ENCODE results near the gene MYOZ2. TPM values are rescaled to one million over a fixed set of nuclear protein-coding genes. Genes with fewer than 3 reads are reported as not detected.

The MYOZ2 gene
- total RNA-seq, 1 donor from 2014 or later, result 0.12 TPM

- Mint-ChIP-seq H3K27ac (peak overlapping the region; percentile 96), H3K4me1 (ENCODE audit: unreplicated experiment) (peaks cover 11% of the 10 kb centered on the region), H3K27me3 (no peaks in the 10 kb centered on the region), H3K36me3 (no peaks in the 10 kb centered on the region), H3K9me3 (no peaks in the 10 kb centered on the region), H3K4me3 (peak overlapping the region; percentile 92)
- DNase-seq (ENCODE audit: extremely low spot score, unreplicated experiment), result no peak
- TF ChIP-seq CTCF (conservative IDR thresholded peaks at IDR 0.05), result no peak
These were observed 75.1 kb downstream of the MYOZ2 start for GRCh38 chr4:119210775-119211174.

- Mint-ChIP-seq H3K27ac (peak overlapping the region; percentile 96), H3K9me3 (no peaks in the 10 kb centered on the region), H3K36me3 (no peaks in the 10 kb centered on the region), H3K27me3 (no peaks in the 10 kb centered on the region), H3K4me1 (ENCODE audit: unreplicated experiment) (peaks cover 7% of the 10 kb centered on the region), H3K4me3 (peak overlapping the region; percentile 92)
- no peak for TF ChIP-seq CTCF (conservative IDR thresholded peaks at IDR 0.05)
- DNase-seq (ENCODE audit: extremely low spot score, unreplicated experiment), result no peak
These were observed 76.2 kb downstream of the MYOZ2 start for GRCh38 chr4:119211867-119212233.

- peak; percentile 98 for DNase-seq (ENCODE audit: extremely low spot score, unreplicated experiment)
- H3K9me3 Mint-ChIP-seq, result no peaks in the 10 kb centered on the region
- H3K4me3 Mint-ChIP-seq, result peak within 1 kb of the TSS; percentile 92
- H3K4me1 Mint-ChIP-seq (ENCODE audit: unreplicated experiment), result peaks cover 7% of the 10 kb centered on the region
- no peak for TF ChIP-seq CTCF (conservative IDR thresholded peaks at IDR 0.05)
- no peaks in the 10 kb centered on the region for H3K27me3 Mint-ChIP-seq
- peaks cover 2% of the 10 kb centered on the region for H3K36me3 Mint-ChIP-seq
- H3K27ac Mint-ChIP-seq, result peak within 1 kb of the TSS; percentile 96
These were observed 76.8 kb downstream of the MYOZ2 start, which contains the start of gene USP53 for GRCh38 chr4:119212234-119212963. Gene USP53 (plus strand): TSS chr4:119212713. CDS start chr4:119239760, 27,047 bp downstream.

- Mint-ChIP-seq H3K27ac (peak overlapping the region; percentile 96), H3K4me3 (peak overlapping the region; percentile 92), H3K4me1 (ENCODE audit: unreplicated experiment) (peaks cover 7% of the 10 kb centered on the region), H3K36me3 (peaks cover 9% of the 10 kb centered on the region), H3K9me3 (no peaks in the 10 kb centered on the region), H3K27me3 (no peaks in the 10 kb centered on the region)
- peak; percentile 36 for TF ChIP-seq CTCF (conservative IDR thresholded peaks at IDR 0.05)
- peak; percentile 78 for DNase-seq (ENCODE audit: extremely low spot score, unreplicated experiment)
These were observed 77.5 kb downstream of the MYOZ2 start for GRCh38 chr4:119212964-119213606.

- Mint-ChIP-seq H3K27ac (no peak overlapping the region), H3K36me3 (peaks cover 26% of the 10 kb centered on the region), H3K4me1 (ENCODE audit: unreplicated experiment) (peaks cover 3% of the 10 kb centered on the region), H3K4me3 (no peak overlapping the region), H3K27me3 (no peaks in the 10 kb centered on the region), H3K9me3 (peaks cover 6% of the 10 kb centered on the region)
- DNase-seq (ENCODE audit: extremely low spot score, unreplicated experiment), result no peak
- TF ChIP-seq CTCF (conservative IDR thresholded peaks at IDR 0.05), result no peak
These were observed 82.5 kb downstream of the MYOZ2 start for GRCh38 chr4:119218093-119218492.

All from type B pancreatic cell (in vitro differentiated cells).